HG03025 (cell line): Measurements from ENCODE around the gene NABP2.

Source experiments
- ATAC-seq: cut with Tn5 transposase; IDR thresholded peaks from one replicate; pipeline ENCODE4 v1.9.1; 2021; ENCODE audit warnings: mild to moderate bottlenecking, moderate library complexity; ENCODE audit not compliant: unreplicated experiment, low FRiP score

NABP2 gene

GRCh38 chr12:56208006-56208405 is 16.1 kb upstream of the NABP2 start:
- no peak for ATAC-seq

GRCh38 chr12:56212361-56212760 is 11.8 kb upstream of the NABP2 start:
- no peak for ATAC-seq

GRCh38 chr12:56213878-56214277 is 10.3 kb upstream of the NABP2 start:
- ATAC-seq = no peak

- ATAC-seq = no peak
These were observed 7.7 kb upstream of the NABP2 start for GRCh38 chr12:56216461-56216860.

GRCh38 chr12:56219840-56220239 is 4.3 kb upstream of the NABP2 start:
- ATAC-seq = no peak

GRCh38 chr12:56220611-56221231 is 3.4 kb upstream of the NABP2 start:
- no peak for ATAC-seq

GRCh38 chr12:56221232-56221756 is 2.8 kb upstream of the NABP2 start:
- no peak for ATAC-seq

GRCh38 chr12:56221757-56222530 is 2.2 kb upstream of the NABP2 start, which contains the start of gene RNF41:
TSS of gene RNF41 (minus strand) at chr12:56221922. CDS start at chr12:56214047, 7,875 bp downstream.
- ATAC-seq = peak; percentile 76

- ATAC-seq = no peak
These were observed 1.6 kb upstream of the NABP2 start for GRCh38 chr12:56222531-56222895.

GRCh38 chr12:56223571-56224101 is 506 bp upstream of the NABP2 start:
- ATAC-seq = no peak

GRCh38 chr12:56224954-56225353 is 812 bp downstream of the NABP2 start:
- ATAC-seq = no peak

- ATAC-seq = no peak
These were observed 4.9 kb downstream of the NABP2 start for GRCh38 chr12:56229082-56229481.

GRCh38 chr12:56229916-56230431 is 5.8 kb downstream of the NABP2 start, which contains the start of gene SLC39A5:
TSS of gene SLC39A5 (plus strand) at chr12:56230051. CDS start at chr12:56231275, 1,224 bp downstream.
- no peak for ATAC-seq

- ATAC-seq = no peak
These were observed 6.5 kb downstream of the NABP2 start for GRCh38 chr12:56230432-56231183.

- no peak for ATAC-seq
These were observed 7.0 kb downstream of the NABP2 start for GRCh38 chr12:56231184-56231582.

- no peak for ATAC-seq
These were observed 10.7 kb downstream of the NABP2 start for GRCh38 chr12:56234746-56235436.

- ATAC-seq = no peak
These were observed 11.9 kb downstream of the NABP2 start for GRCh38 chr12:56236091-56236490.

- ATAC-seq = no peak
These were observed 12.8 kb downstream of the NABP2 start for GRCh38 chr12:56236985-56237384.

GRCh38 chr12:56237552-56237951 is 13.4 kb downstream of the NABP2 start:
- ATAC-seq = no peak
